ENCODE data around the gene CNDP2. TPM values are rescaled to one million over a fixed set of nuclear protein-coding genes. Genes with fewer than 3 reads are reported as not detected.

CNDP2 gene
- total RNA-seq, 1 donor: 36.9 TPM

- H3K27me3 ChIP-seq (ENCODE audit: insufficient read depth, low read length): no peaks in the 10 kb centered on the region
- H3K4me1 ChIP-seq (ENCODE audit: insufficient read depth, low read length): peaks cover 7% of the 10 kb centered on the region
- no peaks in the 10 kb centered on the region for H3K9me3 ChIP-seq (ENCODE audit: low read depth, low read length)
- no peak overlapping the region for H3K4me3 ChIP-seq (ENCODE audit: low read length)
Observed at GRCh38 chr18:74528913-74529312, 32.8 kb downstream of the CNDP2 start.

- Histone ChIP-seq H3K9me3 (ENCODE audit: low read depth, low read length) (no peaks in the 10 kb centered on the region), H3K4me1 (ENCODE audit: insufficient read depth, low read length) (peaks cover 3% of the 10 kb centered on the region), H3K27me3 (ENCODE audit: insufficient read depth, low read length) (no peaks in the 10 kb centered on the region), H3K4me3 (ENCODE audit: low read length) (no peak overlapping the region)
Observed at GRCh38 chr18:74529378-74529777, 33.2 kb downstream of the CNDP2 start.

GRCh38 chr18:74529811-74530583 is 33.8 kb downstream of the CNDP2 start:
- no peaks in the 10 kb centered on the region for H3K27me3 ChIP-seq (ENCODE audit: insufficient read depth, low read length)
- H3K9me3 ChIP-seq (ENCODE audit: low read depth, low read length): no peaks in the 10 kb centered on the region
- no peak overlapping the region for H3K4me3 ChIP-seq (ENCODE audit: low read length)
- no peaks in the 10 kb centered on the region for H3K4me1 ChIP-seq (ENCODE audit: insufficient read depth, low read length)

- Histone ChIP-seq H3K27me3 (ENCODE audit: insufficient read depth, low read length) (no peaks in the 10 kb centered on the region), H3K4me3 (ENCODE audit: low read length) (no peak overlapping the region), H3K9me3 (ENCODE audit: low read depth, low read length) (no peaks in the 10 kb centered on the region), H3K4me1 (ENCODE audit: insufficient read depth, low read length) (no peaks in the 10 kb centered on the region)
Observed at GRCh38 chr18:74530584-74530862, 34.4 kb downstream of the CNDP2 start.

GRCh38 chr18:74531043-74531442 is 34.9 kb downstream of the CNDP2 start:
- H3K4me3 ChIP-seq (ENCODE audit: low read length): no peak overlapping the region
- no peaks in the 10 kb centered on the region for H3K4me1 ChIP-seq (ENCODE audit: insufficient read depth, low read length)
- no peaks in the 10 kb centered on the region for H3K27me3 ChIP-seq (ENCODE audit: insufficient read depth, low read length)
- H3K9me3 ChIP-seq (ENCODE audit: low read depth, low read length): no peaks in the 10 kb centered on the region

- Histone ChIP-seq H3K4me3 (ENCODE audit: low read length) (no peak overlapping the region), H3K4me1 (ENCODE audit: insufficient read depth, low read length) (no peaks in the 10 kb centered on the region), H3K27me3 (ENCODE audit: insufficient read depth, low read length) (no peaks in the 10 kb centered on the region), H3K9me3 (ENCODE audit: low read depth, low read length) (no peaks in the 10 kb centered on the region)
Observed at GRCh38 chr18:74532511-74533025, 36.4 kb downstream of the CNDP2 start.

GRCh38 chr18:74533666-74534065 is 37.5 kb downstream of the CNDP2 start:
- no peaks in the 10 kb centered on the region for H3K4me1 ChIP-seq (ENCODE audit: insufficient read depth, low read length)
- H3K4me3 ChIP-seq (ENCODE audit: low read length): no peak overlapping the region
- H3K9me3 ChIP-seq (ENCODE audit: low read depth, low read length): no peaks in the 10 kb centered on the region
- no peaks in the 10 kb centered on the region for H3K27me3 ChIP-seq (ENCODE audit: insufficient read depth, low read length)

- Histone ChIP-seq H3K4me3 (ENCODE audit: low read length) (no peak within 1 kb of the TSS), H3K9me3 (ENCODE audit: low read depth, low read length) (no peaks in the 10 kb centered on the region), H3K4me1 (ENCODE audit: insufficient read depth, low read length) (no peaks in the 10 kb centered on the region), H3K27me3 (ENCODE audit: insufficient read depth, low read length) (no peaks in the 10 kb centered on the region)
Observed at GRCh38 chr18:74534150-74534969, 38.2 kb downstream of the CNDP2 start, which contains the start of gene CNDP1. TSS of gene CNDP1 (plus strand) at chr18:74534500. CDS start at chr18:74534668, 168 bp downstream.

- H3K4me1 ChIP-seq (ENCODE audit: insufficient read depth, low read length): no peaks in the 10 kb centered on the region
- no peak overlapping the region for H3K4me3 ChIP-seq (ENCODE audit: low read length)
- H3K27me3 ChIP-seq (ENCODE audit: insufficient read depth, low read length): no peaks in the 10 kb centered on the region
- H3K9me3 ChIP-seq (ENCODE audit: low read depth, low read length): no peaks in the 10 kb centered on the region
Observed at GRCh38 chr18:74534981-74535649, 39.0 kb downstream of the CNDP2 start.

GRCh38 chr18:74539289-74539688 is 43.1 kb downstream of the CNDP2 start:
- H3K4me1 ChIP-seq (ENCODE audit: insufficient read depth, low read length): no peaks in the 10 kb centered on the region

GRCh38 chr18:74540652-74541421 is 44.7 kb downstream of the CNDP2 start:
- Histone ChIP-seq H3K27me3 (ENCODE audit: insufficient read depth, low read length) (no peaks in the 10 kb centered on the region), H3K4me1 (ENCODE audit: insufficient read depth, low read length) (no peaks in the 10 kb centered on the region), H3K9me3 (ENCODE audit: low read depth, low read length) (no peaks in the 10 kb centered on the region), H3K4me3 (ENCODE audit: low read length) (no peak overlapping the region)

More at GRCh38 chr18:74539289-74539688, 43.1 kb downstream of the CNDP2 start:
- H3K9me3 ChIP-seq (ENCODE audit: low read depth, low read length): no peaks in the 10 kb centered on the region
- H3K4me3 ChIP-seq (ENCODE audit: low read length): no peak overlapping the region
- H3K27me3 ChIP-seq (ENCODE audit: insufficient read depth, low read length): no peaks in the 10 kb centered on the region

GRCh38 chr18:74541703-74542555 is 45.8 kb downstream of the CNDP2 start:
- H3K4me3 ChIP-seq (ENCODE audit: low read length): no peak overlapping the region
- H3K27me3 ChIP-seq (ENCODE audit: insufficient read depth, low read length): no peaks in the 10 kb centered on the region
- no peaks in the 10 kb centered on the region for H3K9me3 ChIP-seq (ENCODE audit: low read depth, low read length)
- H3K4me1 ChIP-seq (ENCODE audit: insufficient read depth, low read length): no peaks in the 10 kb centered on the region

GRCh38 chr18:74544898-74545297 is 48.7 kb downstream of the CNDP2 start:
- peaks cover 4% of the 10 kb centered on the region for H3K9me3 ChIP-seq (ENCODE audit: low read depth, low read length)
- H3K4me3 ChIP-seq (ENCODE audit: low read length): no peak overlapping the region
- H3K27me3 ChIP-seq (ENCODE audit: insufficient read depth, low read length): no peaks in the 10 kb centered on the region
- H3K4me1 ChIP-seq (ENCODE audit: insufficient read depth, low read length): no peaks in the 10 kb centered on the region

- Histone ChIP-seq H3K27me3 (ENCODE audit: insufficient read depth, low read length) (no peaks in the 10 kb centered on the region), H3K9me3 (ENCODE audit: low read depth, low read length) (peaks cover 6% of the 10 kb centered on the region), H3K4me1 (ENCODE audit: insufficient read depth, low read length) (no peaks in the 10 kb centered on the region), H3K4me3 (ENCODE audit: low read length) (no peak overlapping the region)
Observed at GRCh38 chr18:74546007-74546406, 49.8 kb downstream of the CNDP2 start.
